ENCODE results near the gene GPM6B.

GPM6B gene

GRCh38 chrX:13778916-13779315 lies 38.0 kb downstream of the GPM6B start:
- Histone ChIP-seq H3F3A (ENCODE audit: control insufficient read depth, insufficient read depth) (no peaks in the 10 kb centered on the region), H3K36me3 (ENCODE audit: control insufficient read depth, low read length) (peaks cover 21% of the 10 kb centered on the region; the same call in 1 of the 2 replicates), H3K4me3 (ENCODE audit: low read length) (no peak overlapping the region), H4K20me1 (ENCODE audit: control insufficient read depth, insufficient read depth, low read depth, low read length) (no peaks in the 10 kb centered on the region), H3K4me2 (ENCODE audit: low read length) (no peak overlapping the region), H3K79me2 (ENCODE audit: control insufficient read depth, low read length) (no peaks in the 10 kb centered on the region), H3K9me3 (ENCODE audit: control insufficient read depth, insufficient read depth, low read length) (no peaks in the 10 kb centered on the region), H3K4me1 (ENCODE audit: control insufficient read depth, low read length) (peaks cover 8% of the 10 kb centered on the region), H3K9me2 (replicated peaks; ENCODE audit: control insufficient read depth, low read length) (no peaks in the 10 kb centered on the region), H3K27ac (ENCODE audit: low read depth, low read length) (no peak overlapping the region), H3K27me3 (ENCODE audit: control insufficient read depth, low read length) (no peaks in the 10 kb centered on the region)
- TF ChIP-seq EZH2phosphoT487 (IDR thresholded peaks at IDR 0.05; ENCODE audit: borderline replicate concordance, low read length) (no peak), CTCF (IDR thresholded peaks at IDR 0.05; ENCODE audit: low read depth, low read length, poor library complexity, severe bottlenecking) (no peak)

GRCh38 chrX:13776387-13776786 lies 40.5 kb downstream of the GPM6B start:
- no peaks in the 10 kb centered on the region for H3K27me3 ChIP-seq (ENCODE audit: control insufficient read depth, low read length)
- H3K9me2 ChIP-seq (replicated peaks; ENCODE audit: control insufficient read depth, low read length): no peaks in the 10 kb centered on the region
- no peaks in the 10 kb centered on the region for H3K79me2 ChIP-seq (ENCODE audit: control insufficient read depth, low read length)
- no peaks in the 10 kb centered on the region for H4K20me1 ChIP-seq (ENCODE audit: control insufficient read depth, insufficient read depth, low read depth, low read length)
- H3K36me3 ChIP-seq (ENCODE audit: control insufficient read depth, low read length): peaks cover 36% of the 10 kb centered on the region
- H3K4me3 ChIP-seq (ENCODE audit: low read length): no peak overlapping the region
- H3K4me2 ChIP-seq (ENCODE audit: low read length): no peak overlapping the region
- no peaks in the 10 kb centered on the region for H3F3A ChIP-seq (ENCODE audit: control insufficient read depth, insufficient read depth)
- no peak for TF ChIP-seq EZH2phosphoT487 (IDR thresholded peaks at IDR 0.05; ENCODE audit: borderline replicate concordance, low read length)
- H3K27ac ChIP-seq (ENCODE audit: low read depth, low read length): no peak overlapping the region
- H3K4me1 ChIP-seq (ENCODE audit: control insufficient read depth, low read length): peaks cover 8% of the 10 kb centered on the region
- no peaks in the 10 kb centered on the region for H3K9me3 ChIP-seq (ENCODE audit: control insufficient read depth, insufficient read depth, low read length)

GRCh38 chrX:13775837-13776236 lies 41.1 kb downstream of the GPM6B start:
- no peak for TF ChIP-seq CTCF (IDR thresholded peaks at IDR 0.05; ENCODE audit: low read depth, low read length, poor library complexity, severe bottlenecking)
- TF ChIP-seq EZH2phosphoT487 (IDR thresholded peaks at IDR 0.05; ENCODE audit: borderline replicate concordance, low read length): no peak
- no peaks in the 10 kb centered on the region for H3K9me2 ChIP-seq (replicated peaks; ENCODE audit: control insufficient read depth, low read length)
- H4K20me1 ChIP-seq (ENCODE audit: control insufficient read depth, insufficient read depth, low read depth, low read length): no peaks in the 10 kb centered on the region
- no peak overlapping the region for H3K27ac ChIP-seq (ENCODE audit: low read depth, low read length)
- peaks cover 5% of the 10 kb centered on the region for H3K4me1 ChIP-seq (ENCODE audit: control insufficient read depth, low read length)
- H3K36me3 ChIP-seq (ENCODE audit: control insufficient read depth, low read length): peaks cover 42% of the 10 kb centered on the region
- no peak overlapping the region for H3K4me2 ChIP-seq (ENCODE audit: low read length)
- no peak overlapping the region for H3K4me3 ChIP-seq (ENCODE audit: low read length)
- no peaks in the 10 kb centered on the region for H3K27me3 ChIP-seq (ENCODE audit: control insufficient read depth, low read length)
- H3K79me2 ChIP-seq (ENCODE audit: control insufficient read depth, low read length): no peaks in the 10 kb centered on the region
- H3F3A ChIP-seq (ENCODE audit: control insufficient read depth, insufficient read depth): no peaks in the 10 kb centered on the region
- no peaks in the 10 kb centered on the region for H3K9me3 ChIP-seq (ENCODE audit: control insufficient read depth, insufficient read depth, low read length)

GRCh38 chrX:13774696-13775095 lies 42.2 kb downstream of the GPM6B start:
- Histone ChIP-seq H3K27me3 (ENCODE audit: control insufficient read depth, low read length) (no peaks in the 10 kb centered on the region), H3K4me1 (ENCODE audit: control insufficient read depth, low read length) (no peaks in the 10 kb centered on the region), H3K36me3 (ENCODE audit: control insufficient read depth, low read length) (peaks cover 53% of the 10 kb centered on the region), H3K79me2 (ENCODE audit: control insufficient read depth, low read length) (no peaks in the 10 kb centered on the region), H3K4me3 (ENCODE audit: low read length) (no peak overlapping the region), H3K27ac (ENCODE audit: low read depth, low read length) (no peak overlapping the region), H3K9me3 (ENCODE audit: control insufficient read depth, insufficient read depth, low read length) (no peaks in the 10 kb centered on the region), H4K20me1 (ENCODE audit: control insufficient read depth, insufficient read depth, low read depth, low read length) (no peaks in the 10 kb centered on the region), H3K4me2 (ENCODE audit: low read length) (no peak overlapping the region), H3F3A (ENCODE audit: control insufficient read depth, insufficient read depth) (no peaks in the 10 kb centered on the region), H3K9me2 (replicated peaks; ENCODE audit: control insufficient read depth, low read length) (no peaks in the 10 kb centered on the region)
- no peak for TF ChIP-seq EZH2phosphoT487 (IDR thresholded peaks at IDR 0.05; ENCODE audit: borderline replicate concordance, low read length)
- TF ChIP-seq CTCF (IDR thresholded peaks at IDR 0.05; ENCODE audit: low read depth, low read length, poor library complexity, severe bottlenecking): no peak
